ENCODE data around the gene RNF167.
A peak's percentile ranks its signal among the peaks of the same experiment; 100 is the strongest.
"Not testable (repeated sequence)": the region's sequence is repeated elsewhere in the genome, so short reads cannot be mapped to it uniquely, and the experiment has no call there.

The RNF167 gene

DNA sequence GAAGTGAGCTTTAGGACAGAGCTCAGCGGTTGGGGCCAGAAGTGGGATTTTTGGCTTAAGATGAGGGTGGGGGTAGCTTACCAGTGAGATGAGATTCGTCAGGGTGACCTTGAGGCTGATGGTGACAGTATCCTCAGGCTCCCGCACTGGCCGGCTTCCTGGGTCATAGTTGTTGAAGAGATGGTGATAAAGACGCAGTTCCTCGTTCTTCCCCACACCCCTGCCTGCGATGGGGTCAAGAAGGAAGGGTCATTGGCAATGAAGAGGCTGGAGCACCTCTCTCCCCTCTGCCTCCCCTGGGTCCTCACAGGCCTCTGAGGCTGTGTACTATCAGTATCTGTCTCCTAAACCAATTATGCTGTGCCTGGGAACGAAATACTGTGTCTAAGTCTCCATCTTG is 37.5 kb upstream of the RNF167 start:
- no peak for DNase-seq (ENCODE audit: low read depth, low spot score)

GRCh38 chr17:4903051-4903818 is 36.8 kb upstream of the RNF167 start, which contains the start of gene CHRNE:
TSS of gene CHRNE (minus strand) at chr17:4903098. CDS start at chr17:4903063, 35 bp downstream.
- peak; percentile 59 for DNase-seq (ENCODE audit: low read depth, low spot score)

- not testable (repeated sequence) for DNase-seq (ENCODE audit: low read depth, low spot score)
Observed at GRCh38 chr17:4906642-4907041, 33.4 kb upstream of the RNF167 start.

DNA sequence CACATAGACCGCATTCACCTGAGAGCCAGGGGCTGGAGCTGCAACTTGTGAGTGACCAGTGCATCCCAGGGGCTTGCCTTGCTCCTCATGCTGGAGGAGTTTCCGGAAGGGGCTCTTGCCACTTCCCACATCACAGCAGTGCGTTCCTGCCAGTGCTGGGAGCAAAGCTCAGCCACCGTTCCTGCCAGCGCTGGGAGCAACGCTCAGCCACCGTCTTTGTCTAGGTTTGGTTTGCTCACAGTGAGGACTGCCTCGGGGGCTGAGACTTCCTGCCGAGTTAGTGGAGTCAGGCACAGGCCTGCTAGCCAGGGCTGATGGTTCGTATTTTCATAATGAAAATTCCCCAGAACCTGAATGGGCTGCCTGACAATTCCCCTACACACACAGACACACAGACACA is 31.8 kb upstream of the RNF167 start:
- no peak for DNase-seq (ENCODE audit: low read depth, low spot score)

DNA sequence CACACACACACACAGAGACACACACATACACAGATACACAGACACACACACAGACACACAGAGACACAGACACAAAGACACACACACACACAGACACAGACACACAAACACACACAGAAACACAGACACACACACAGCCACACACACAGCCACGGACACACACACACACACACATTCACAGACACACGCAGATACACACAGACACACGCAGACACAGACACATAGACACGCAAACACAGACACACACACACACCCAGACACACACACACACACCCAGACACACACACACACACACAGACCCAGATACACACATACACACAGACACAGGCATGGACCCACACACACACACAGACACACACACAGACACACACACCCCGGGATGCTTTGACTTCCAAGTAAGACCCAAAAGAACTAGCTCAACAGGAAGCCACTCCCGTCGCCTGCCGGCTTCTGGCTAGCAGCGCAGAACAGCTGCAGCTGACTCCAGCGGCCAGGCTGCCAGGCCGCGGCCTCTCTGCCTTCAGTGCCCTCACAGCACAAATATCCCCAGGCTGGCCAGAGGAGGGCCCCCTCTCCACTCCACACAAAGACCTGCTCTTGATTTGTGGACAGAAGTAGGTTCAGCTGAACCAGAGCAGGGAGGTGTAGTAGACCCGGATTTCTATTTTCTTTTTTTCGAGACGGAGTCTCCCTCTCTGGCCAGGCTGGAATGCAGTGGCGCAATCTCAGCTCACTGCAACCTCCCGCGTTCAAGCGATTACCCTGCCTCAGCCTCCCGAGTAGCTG is 31.2 kb upstream of the RNF167 start:
- DNase-seq (ENCODE audit: low read depth, low spot score): peak; percentile 81

DNA sequence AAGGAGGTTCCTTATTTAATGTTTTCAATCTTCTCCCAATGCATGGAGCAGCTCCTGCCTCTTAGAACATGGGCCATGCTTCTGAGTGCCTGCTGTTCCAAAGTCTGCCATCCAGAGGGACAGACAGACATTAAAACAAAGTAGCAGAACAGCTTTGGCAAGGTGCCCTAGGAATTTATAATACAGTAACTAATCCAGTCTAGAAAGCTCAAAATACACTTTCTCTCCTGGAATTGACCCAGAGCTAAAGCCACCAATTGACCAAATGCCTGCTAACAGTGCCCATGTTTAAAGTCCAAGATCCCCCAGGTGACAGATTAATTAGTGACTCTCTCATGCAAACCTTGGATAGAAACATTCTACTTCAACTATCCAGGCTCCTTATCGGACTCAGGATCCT is 26.1 kb upstream of the RNF167 start:
- no peak for DNase-seq (ENCODE audit: low read depth, low spot score)

- not testable (repeated sequence) for DNase-seq (ENCODE audit: low read depth, low spot score)
Observed at GRCh38 chr17:4914551-4914950, 25.5 kb upstream of the RNF167 start.

- DNase-seq (ENCODE audit: low read depth, low spot score): no peak
Observed at GRCh38 chr17:4919511-4920047, 20.5 kb upstream of the RNF167 start.

- no peak for DNase-seq (ENCODE audit: low read depth, low spot score)
Observed at GRCh38 chr17:4920351-4921048, 19.6 kb upstream of the RNF167 start.

GRCh38 chr17:4921320-4921719 is 18.7 kb upstream of the RNF167 start:
- DNase-seq (ENCODE audit: low read depth, low spot score): no peak

DNA sequence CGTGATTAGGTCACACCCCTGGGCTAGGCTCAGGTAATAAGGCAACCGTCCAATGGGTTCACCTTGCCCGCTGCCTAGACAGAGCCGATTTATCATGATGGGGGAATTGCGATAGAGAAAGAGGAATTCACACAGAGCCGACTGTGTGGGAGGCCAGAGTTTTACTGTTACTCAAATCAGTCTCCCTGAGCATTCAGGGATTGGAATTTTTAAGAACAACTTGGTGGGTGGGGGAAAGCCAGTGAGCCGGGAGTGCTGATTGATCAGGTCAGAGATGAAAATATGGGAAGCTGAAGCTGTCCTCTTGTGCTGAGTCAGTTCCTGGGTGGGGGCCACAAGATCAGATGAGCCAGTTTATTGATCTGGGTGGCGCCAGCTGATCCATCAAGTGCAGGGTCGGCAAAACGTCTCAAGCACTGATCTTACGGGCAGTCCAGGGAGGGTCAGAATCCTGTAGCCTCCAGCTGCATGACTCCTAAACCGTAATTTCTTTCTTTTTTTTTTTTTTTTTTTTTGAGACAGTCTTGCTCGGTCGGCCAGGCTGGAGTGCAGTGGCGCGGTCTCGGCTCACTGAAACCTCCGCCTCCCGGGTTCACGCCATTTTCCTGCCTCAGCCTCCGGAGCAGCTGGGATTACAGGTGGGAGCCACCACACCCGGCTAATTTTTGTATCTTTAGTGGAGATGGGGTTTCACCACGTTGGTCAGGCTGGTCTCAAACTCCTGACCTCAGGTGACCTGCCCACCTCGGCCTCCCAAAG is 13.3 kb upstream of the RNF167 start:
- DNase-seq (ENCODE audit: low read depth, low spot score): not testable (repeated sequence)

GRCh38 chr17:4928881-4929280 is 11.2 kb upstream of the RNF167 start:
- no peak for DNase-seq (ENCODE audit: low read depth, low spot score)

GRCh38 chr17:4931963-4932362 is 8.1 kb upstream of the RNF167 start, which contains the start of gene GP1BA:
TSS of gene GP1BA (plus strand) at chr17:4932277. CDS start at chr17:4932605, 328 bp downstream.
- no peak for DNase-seq (ENCODE audit: low read depth, low spot score)

GRCh38 chr17:4932756-4933155 is 7.3 kb upstream of the RNF167 start:
- no peak for DNase-seq (ENCODE audit: low read depth, low spot score)

DNA sequence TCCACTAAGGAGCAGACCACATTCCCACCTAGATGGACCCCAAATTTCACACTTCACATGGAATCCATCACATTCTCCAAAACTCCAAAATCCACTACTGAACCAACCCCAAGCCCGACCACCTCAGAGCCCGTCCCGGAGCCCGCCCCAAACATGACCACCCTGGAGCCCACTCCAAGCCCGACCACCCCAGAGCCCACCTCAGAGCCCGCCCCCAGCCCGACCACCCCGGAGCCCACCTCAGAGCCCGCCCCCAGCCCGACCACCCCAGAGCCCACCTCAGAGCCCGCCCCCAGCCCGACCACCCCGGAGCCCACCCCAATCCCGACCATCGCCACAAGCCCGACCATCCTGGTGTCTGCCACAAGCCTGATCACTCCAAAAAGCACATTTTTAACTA is 6.4 kb upstream of the RNF167 start:
- no peak for DNase-seq (ENCODE audit: low read depth, low spot score)

GRCh38 chr17:4934173-4934979 is 5.7 kb upstream of the RNF167 start:
- no peak for DNase-seq (ENCODE audit: low read depth, low spot score)

GRCh38 chr17:4935650-4936049 is 4.4 kb upstream of the RNF167 start:
- DNase-seq (ENCODE audit: low read depth, low spot score): no peak

- DNase-seq (ENCODE audit: low read depth, low spot score): no peak
Observed at GRCh38 chr17:4936436-4936835, 3.6 kb upstream of the RNF167 start.

DNA sequence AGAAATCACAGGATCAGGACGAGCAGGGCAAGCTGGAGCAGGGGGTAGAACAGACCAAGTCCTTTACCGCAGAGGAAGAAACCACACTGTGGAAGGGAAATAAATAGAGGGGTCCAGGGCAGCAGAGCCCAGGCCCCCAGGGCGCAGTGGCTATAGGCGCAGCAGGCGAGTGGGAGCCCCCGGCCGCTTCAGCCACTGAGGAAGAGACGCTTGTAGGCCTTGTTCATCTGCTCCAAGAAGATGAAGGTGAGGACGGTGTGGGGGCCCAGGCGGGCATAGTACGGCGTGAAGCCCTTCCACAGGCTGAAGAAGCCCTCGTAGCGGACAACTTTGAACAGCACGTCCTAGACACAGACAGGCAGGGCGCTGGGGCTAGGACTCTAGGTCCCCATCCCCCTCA is 2.5 kb upstream of the RNF167 start:
- DNase-seq (ENCODE audit: low read depth, low spot score): no peak

DNA sequence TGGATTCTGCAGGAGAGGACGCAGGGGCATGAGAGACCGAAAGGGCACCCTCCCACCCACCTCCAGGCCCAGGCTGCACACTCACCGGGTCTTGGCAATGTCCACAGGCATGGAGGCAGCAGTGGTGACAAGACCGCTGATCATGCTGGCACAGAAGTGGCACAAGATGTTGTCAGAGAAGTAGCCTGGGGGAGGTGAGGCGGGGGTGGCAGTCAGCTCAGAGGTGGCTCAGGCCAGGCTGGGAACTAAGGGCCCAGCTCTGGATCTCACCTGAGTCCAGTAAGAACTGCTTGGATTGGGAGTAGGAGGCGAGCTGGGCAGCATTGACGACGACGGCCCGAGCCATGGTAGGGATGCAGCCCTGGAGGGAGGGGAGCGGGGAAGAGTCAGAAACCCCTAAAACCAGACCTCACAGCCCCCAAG is 2.0 kb upstream of the RNF167 start:
- DNase-seq (ENCODE audit: low read depth, low spot score): no peak
